HG03469 (cell line): ENCODE measurements around the gene DCC.

Experiments used
- ATAC-seq: cut with Tn5 transposase; IDR thresholded peaks from one replicate; pipeline ENCODE4 v1.9.1; 2021; ENCODE audit warnings: mild to moderate bottlenecking, moderate library complexity, moderate number of reproducible peaks; ENCODE audit not compliant: unreplicated experiment

Gene DCC

GRCh38 chr18:53531896-53532295 lies 1191.9 kb downstream of the DCC start:
- ATAC-seq = no peak

- no peak for ATAC-seq
Measured at GRCh38 chr18:53534203-53534602, 1194.2 kb downstream of the DCC start.

GRCh38 chr18:53534695-53535094 lies 1194.7 kb downstream of the DCC start:
- ATAC-seq = no peak

- no peak for ATAC-seq
Measured at GRCh38 chr18:53536908-53537307, 1196.9 kb downstream of the DCC start.

- ATAC-seq = no peak
Measured at GRCh38 chr18:53541924-53542323, 1201.9 kb downstream of the DCC start.

GRCh38 chr18:53543711-53544110 lies 1203.7 kb downstream of the DCC start:
- no peak for ATAC-seq

- ATAC-seq = no peak
Measured at GRCh38 chr18:53544917-53545316, 1204.9 kb downstream of the DCC start.

GRCh38 chr18:53551868-53552426 lies 1212.0 kb downstream of the DCC start:
- no peak for ATAC-seq

GRCh38 chr18:53553030-53553429 lies 1213.0 kb downstream of the DCC start:
- no peak for ATAC-seq

- no peak for ATAC-seq
Measured at GRCh38 chr18:53556450-53556849, 1216.5 kb downstream of the DCC start.

GRCh38 chr18:53560546-53560945 lies 1220.5 kb downstream of the DCC start:
- ATAC-seq = no peak

- ATAC-seq = no peak
Measured at GRCh38 chr18:53566626-53567025, 1226.6 kb downstream of the DCC start.

- no peak for ATAC-seq
Measured at GRCh38 chr18:53567929-53568574, 1228.1 kb downstream of the DCC start.
